ENCODE measurements around the gene CFAP97D2. TPM values are rescaled to one million over a fixed set of nuclear protein-coding genes. Genes with fewer than 3 reads are reported as not detected.
A peak's percentile ranks its signal among the peaks of the same experiment; 100 is the strongest.

CFAP97D2 gene
- total and polyA plus RNA-seq, 9 donors = not detected

DNA sequence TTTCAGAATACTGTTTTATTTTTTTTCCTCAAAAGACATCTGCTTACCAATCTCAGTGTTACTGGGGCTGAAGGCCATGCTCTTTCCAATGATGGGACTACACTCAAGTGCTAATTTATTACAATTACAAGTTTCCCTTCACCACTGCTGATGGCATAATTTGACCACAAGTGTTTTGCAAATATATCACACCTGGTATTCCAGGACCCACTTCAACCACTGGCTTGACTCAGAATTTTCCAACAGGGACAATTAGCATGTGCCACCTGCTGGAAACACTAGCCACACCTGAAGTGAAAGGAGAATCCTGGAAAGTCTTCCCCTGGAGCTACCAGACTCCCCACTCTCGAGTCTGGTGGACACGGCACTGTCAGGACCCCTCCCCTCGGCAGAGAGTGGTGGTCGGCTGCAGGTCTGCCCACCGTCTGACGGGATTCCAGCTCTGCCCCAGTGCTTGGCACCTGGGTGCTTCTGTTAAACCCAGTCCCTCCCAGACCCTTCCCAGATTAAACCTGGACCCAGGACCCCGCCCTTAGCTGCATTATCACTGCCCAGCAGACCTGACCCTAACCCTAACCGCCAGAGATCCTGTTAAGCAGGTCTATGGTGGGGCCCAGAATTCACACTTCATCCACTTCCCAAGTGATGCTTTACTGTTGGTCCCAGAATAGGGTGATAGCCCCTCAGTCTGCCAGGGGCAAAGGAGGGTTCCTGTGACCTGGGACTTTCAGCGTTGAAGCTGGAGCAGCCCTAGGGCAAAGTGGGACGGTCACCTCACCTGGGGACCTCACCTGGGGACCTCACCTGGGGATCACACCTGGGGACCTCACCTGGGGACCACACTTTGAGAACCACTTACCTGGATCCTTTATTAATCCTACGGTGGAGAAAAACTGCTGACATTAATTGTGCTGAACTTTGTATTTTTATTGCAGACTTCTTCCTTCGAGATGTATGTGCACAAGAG, 29.0 kb upstream of the CFAP97D2 start:
- Histone ChIP-seq H3K36me3 (ENCODE audit: control insufficient read depth, insufficient read depth, low read length) (no peaks in the 10 kb centered on the region), H3K4me3 (ENCODE audit: low read length) (no peak overlapping the region), H3K4me1 (ENCODE audit: control insufficient read depth, insufficient read depth, low read length) (peaks cover 10% of the 10 kb centered on the region), H3K27me3 (ENCODE audit: control insufficient read depth, insufficient read depth, low read length) (peaks cover 2% of the 10 kb centered on the region), H3K9me3 (replicated peaks; ENCODE audit: control insufficient read depth, low read depth, low read length) (no peaks in the 10 kb centered on the region), H3K27ac (ENCODE audit: low read length) (no peak overlapping the region)
- no peak for DNase-seq
- WGBS (ENCODE audit: insufficient coverage) = 83% methylated on average over 9 of the region's 12 CpGs

DNA sequence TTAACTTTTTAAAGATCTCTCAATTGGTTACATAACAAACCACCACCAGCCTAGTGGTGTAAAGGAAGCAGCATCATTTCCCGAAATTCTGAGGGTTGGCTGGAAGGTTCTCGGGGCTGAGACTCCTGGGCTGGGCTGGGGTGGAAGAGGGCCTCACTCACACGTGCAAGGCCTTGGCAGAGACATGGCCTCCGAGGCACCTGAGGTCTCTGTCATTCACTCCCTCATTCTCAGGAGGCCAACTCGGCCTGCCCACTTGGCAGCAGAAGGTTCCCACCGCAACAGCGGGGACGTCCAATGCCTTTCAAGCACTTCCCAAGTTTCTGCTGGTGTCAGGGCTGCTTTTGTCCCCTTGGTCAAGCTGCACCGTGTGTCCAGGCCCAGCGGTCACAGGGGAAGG, 28.0 kb upstream of the CFAP97D2 start:
- 34% methylated on average over 8 of the region's 10 CpGs for WGBS (ENCODE audit: insufficient coverage)
- peak; percentile 60 for DNase-seq
- H3K27ac ChIP-seq (ENCODE audit: low read length) = no peak overlapping the region
- no peaks in the 10 kb centered on the region for H3K36me3 ChIP-seq (ENCODE audit: control insufficient read depth, insufficient read depth, low read length)
- H3K4me3 ChIP-seq (ENCODE audit: low read length) = no peak overlapping the region
- no peaks in the 10 kb centered on the region for H3K9me3 ChIP-seq (replicated peaks; ENCODE audit: control insufficient read depth, low read depth, low read length)
- H3K27me3 ChIP-seq (ENCODE audit: control insufficient read depth, insufficient read depth, low read length) = peaks cover 2% of the 10 kb centered on the region
- H3K4me1 ChIP-seq (ENCODE audit: control insufficient read depth, insufficient read depth, low read length) = peaks cover 10% of the 10 kb centered on the region

DNA sequence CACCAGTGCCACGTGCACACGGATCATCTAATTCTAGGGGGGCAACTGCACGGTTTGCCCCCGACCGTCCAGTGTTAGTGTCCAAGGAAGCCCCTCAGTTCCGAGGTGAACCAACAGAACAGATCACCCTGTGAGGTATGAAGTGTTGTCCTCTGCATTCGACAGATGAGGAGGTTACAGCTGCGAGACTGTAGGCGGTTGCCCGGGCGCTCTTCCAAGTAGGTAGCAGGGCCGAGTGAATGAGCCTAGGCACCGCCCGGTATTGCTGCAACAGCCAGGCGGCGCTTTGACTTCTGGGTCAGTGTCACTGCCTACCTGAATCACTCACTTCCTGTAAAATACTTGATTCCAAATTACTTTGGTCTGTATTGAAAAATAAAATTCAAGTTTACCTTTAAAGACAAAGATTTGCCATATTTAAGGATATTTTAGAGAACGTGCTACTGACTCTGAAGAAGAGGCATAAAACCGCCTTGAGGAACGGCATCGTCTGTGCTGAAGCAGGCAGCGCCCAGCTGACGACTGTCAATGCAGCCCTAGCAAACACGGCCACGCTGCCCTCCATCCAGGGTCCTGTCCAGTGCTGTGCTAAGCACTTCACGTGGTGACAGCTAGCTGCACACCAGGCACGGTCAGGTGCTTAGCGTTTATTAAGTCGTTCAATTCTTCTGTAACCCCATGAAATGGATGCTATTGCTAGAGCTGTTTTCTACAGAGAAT, 27.3 kb upstream of the CFAP97D2 start:
- Histone ChIP-seq H3K27ac (ENCODE audit: low read length) (no peak overlapping the region), H3K4me1 (ENCODE audit: control insufficient read depth, insufficient read depth, low read length) (peaks cover 10% of the 10 kb centered on the region), H3K27me3 (ENCODE audit: control insufficient read depth, insufficient read depth, low read length) (peaks cover 2% of the 10 kb centered on the region), H3K36me3 (ENCODE audit: control insufficient read depth, insufficient read depth, low read length) (no peaks in the 10 kb centered on the region), H3K4me3 (ENCODE audit: low read length) (no peak overlapping the region), H3K9me3 (replicated peaks; ENCODE audit: control insufficient read depth, low read depth, low read length) (no peaks in the 10 kb centered on the region)
- WGBS (ENCODE audit: insufficient coverage) = 77% methylated on average over 19 of the region's 28 CpGs
- no peak for DNase-seq

DNA sequence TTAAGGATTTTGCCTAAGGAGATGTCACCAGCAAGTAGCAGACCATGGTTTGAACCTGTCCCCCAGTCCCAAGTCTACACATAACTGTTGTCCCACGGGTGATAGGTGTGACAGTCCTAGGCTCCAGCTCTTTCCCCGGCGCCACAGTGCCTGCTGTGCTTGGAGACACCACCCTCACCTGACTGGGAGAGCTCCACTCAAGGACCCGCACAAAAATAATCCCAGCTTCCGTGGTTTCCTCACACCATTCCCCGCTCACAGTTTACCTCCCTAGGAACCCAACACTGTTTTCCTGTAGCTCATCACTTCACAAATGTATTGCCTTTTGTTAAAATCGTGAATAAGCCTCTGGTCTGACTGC, 26.8 kb upstream of the CFAP97D2 start:
- H3K4me3 ChIP-seq (ENCODE audit: low read length) = no peak overlapping the region
- no peak overlapping the region for H3K27ac ChIP-seq (ENCODE audit: low read length)
- H3K36me3 ChIP-seq (ENCODE audit: control insufficient read depth, insufficient read depth, low read length) = no peaks in the 10 kb centered on the region
- WGBS (ENCODE audit: insufficient coverage) = 82% methylated on average over 7 of the region's 7 CpGs
- no peak for DNase-seq
- peaks cover 10% of the 10 kb centered on the region for H3K4me1 ChIP-seq (ENCODE audit: control insufficient read depth, insufficient read depth, low read length)
- no peaks in the 10 kb centered on the region for H3K9me3 ChIP-seq (replicated peaks; ENCODE audit: control insufficient read depth, low read depth, low read length)
- peaks cover 2% of the 10 kb centered on the region for H3K27me3 ChIP-seq (ENCODE audit: control insufficient read depth, insufficient read depth, low read length)

DNA sequence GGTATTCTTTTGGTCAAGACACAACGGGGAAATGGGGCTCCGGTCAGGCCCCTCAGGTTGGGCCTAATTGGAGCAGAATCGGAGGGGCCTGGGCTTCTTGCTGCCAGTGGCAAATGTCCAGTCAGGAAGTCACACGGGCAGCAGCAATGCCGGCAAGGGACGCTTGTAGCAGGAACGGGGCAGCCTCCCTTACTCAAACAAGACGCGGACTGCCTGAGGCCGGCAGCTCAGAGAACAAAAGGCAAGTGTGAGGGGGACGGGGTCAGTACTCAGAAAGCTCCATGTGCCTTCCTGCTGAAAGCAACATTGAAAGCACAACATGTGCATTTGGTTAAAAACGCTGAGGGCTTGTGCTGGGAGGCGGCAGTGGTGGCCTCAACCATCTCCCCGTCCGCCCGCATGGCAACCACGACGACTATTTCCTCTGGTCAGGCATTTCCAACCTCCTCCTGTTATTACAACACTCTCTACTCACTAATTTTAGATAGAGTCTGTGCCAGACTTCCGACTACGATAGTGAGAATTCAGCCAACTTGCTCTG, 26.2 kb upstream of the CFAP97D2 start:
- Histone ChIP-seq H3K4me1 (ENCODE audit: control insufficient read depth, insufficient read depth, low read length) (peaks cover 10% of the 10 kb centered on the region), H3K27ac (ENCODE audit: low read length) (no peak overlapping the region), H3K4me3 (ENCODE audit: low read length) (no peak overlapping the region), H3K9me3 (replicated peaks; ENCODE audit: control insufficient read depth, low read depth, low read length) (no peaks in the 10 kb centered on the region), H3K27me3 (ENCODE audit: control insufficient read depth, insufficient read depth, low read length) (peaks cover 2% of the 10 kb centered on the region), H3K36me3 (ENCODE audit: control insufficient read depth, insufficient read depth, low read length) (no peaks in the 10 kb centered on the region)
- WGBS (ENCODE audit: insufficient coverage) = 40% methylated on average over 17 of the region's 20 CpGs
- no peak for DNase-seq

DNA sequence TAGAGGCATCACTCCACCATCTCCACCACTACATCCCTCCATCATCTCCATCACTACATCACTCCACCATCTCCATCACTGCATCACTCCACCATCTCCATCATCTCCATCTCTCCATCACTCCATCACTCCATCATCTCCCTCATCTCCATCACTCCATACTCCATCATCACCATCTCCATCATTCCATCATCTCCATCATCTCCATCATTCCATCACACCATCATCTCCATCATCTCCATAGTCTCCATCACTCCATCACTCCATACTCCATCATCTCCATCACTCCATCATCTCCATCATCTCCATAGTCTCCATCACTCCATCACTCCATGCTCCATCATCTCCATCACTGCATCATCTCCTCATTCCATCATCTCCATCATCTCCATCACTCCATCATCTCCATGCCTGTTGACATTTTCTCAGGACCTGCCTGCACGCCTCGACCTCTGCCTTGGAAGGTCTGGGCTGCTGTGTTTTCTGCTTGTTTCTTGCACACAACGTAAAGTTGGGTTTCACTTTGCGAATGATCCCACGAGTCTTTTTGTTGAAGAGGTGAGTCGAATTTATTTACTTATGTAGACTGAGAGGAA, 25.5 kb upstream of the CFAP97D2 start:
- no peaks in the 10 kb centered on the region for H3K36me3 ChIP-seq (ENCODE audit: control insufficient read depth, insufficient read depth, low read length)
- H3K27me3 ChIP-seq (ENCODE audit: control insufficient read depth, insufficient read depth, low read length) = peaks cover under 1% of the 10 kb centered on the region
- H3K4me3 ChIP-seq (ENCODE audit: low read length) = no peak overlapping the region
- no peak for DNase-seq
- H3K9me3 ChIP-seq (replicated peaks; ENCODE audit: control insufficient read depth, low read depth, low read length) = no peaks in the 10 kb centered on the region
- 96% methylated on average over 4 of the region's 6 CpGs for WGBS (ENCODE audit: insufficient coverage)
- H3K4me1 ChIP-seq (ENCODE audit: control insufficient read depth, insufficient read depth, low read length) = peaks cover 10% of the 10 kb centered on the region
- no peak overlapping the region for H3K27ac ChIP-seq (ENCODE audit: low read length)

DNA sequence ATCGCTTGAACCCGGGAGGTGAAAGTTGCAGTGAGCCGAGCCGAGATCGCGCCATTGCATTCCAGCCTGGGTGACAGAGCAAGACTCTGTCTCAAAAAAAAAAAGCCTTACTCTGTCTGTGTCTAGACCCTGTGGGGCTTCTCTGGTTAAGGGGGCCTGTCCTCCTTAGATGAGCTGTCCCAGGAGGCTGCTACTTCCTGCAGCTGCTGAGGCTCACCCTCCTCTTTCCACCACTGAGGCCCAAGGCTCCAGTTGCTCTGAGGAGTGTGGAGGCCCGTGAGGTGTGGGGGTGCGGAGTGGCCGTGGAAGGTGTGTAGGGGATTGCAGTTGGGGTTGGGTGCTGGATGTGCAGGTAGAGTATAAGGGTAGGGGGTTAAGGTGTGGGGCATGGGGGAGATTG, 24.6 kb upstream of the CFAP97D2 start:
- Histone ChIP-seq H3K4me1 (ENCODE audit: control insufficient read depth, insufficient read depth, low read length) (peaks cover 10% of the 10 kb centered on the region), H3K27me3 (ENCODE audit: control insufficient read depth, insufficient read depth, low read length) (no peaks in the 10 kb centered on the region), H3K4me3 (ENCODE audit: low read length) (no peak overlapping the region), H3K27ac (ENCODE audit: low read length) (no peak overlapping the region), H3K36me3 (ENCODE audit: control insufficient read depth, insufficient read depth, low read length) (no peaks in the 10 kb centered on the region), H3K9me3 (replicated peaks; ENCODE audit: control insufficient read depth, low read depth, low read length) (no peaks in the 10 kb centered on the region)
- DNase-seq = peak; percentile 48
- 60% methylated on average over 2 of the region's 9 CpGs for WGBS (ENCODE audit: insufficient coverage)

DNA sequence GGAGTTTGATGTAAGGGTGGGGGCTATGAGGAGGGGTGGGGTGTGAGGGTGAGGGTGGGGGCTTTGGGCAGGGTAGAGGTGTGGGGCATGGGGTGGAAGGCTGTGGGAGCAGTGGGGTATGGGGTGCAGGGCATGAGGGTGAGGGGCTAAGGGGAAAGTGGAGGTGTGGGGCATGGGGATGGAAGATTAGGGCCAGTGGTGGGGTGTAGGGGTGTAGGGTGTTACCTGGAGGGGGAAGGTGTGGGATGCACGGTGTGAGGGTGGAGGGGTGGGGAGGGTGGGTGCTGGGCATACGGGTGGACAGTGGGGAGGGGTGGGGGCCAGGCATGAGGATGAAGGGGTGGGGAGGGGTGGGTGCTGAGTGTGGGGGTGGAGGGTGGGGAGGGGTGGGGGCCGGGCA, 23.7 kb upstream of the CFAP97D2 start:
- no CpG with 5 or more reads among the region's 3 CpGs for WGBS (ENCODE audit: insufficient coverage)
- no peaks in the 10 kb centered on the region for H3K36me3 ChIP-seq (ENCODE audit: control insufficient read depth, insufficient read depth, low read length)
- no peaks in the 10 kb centered on the region for H3K27me3 ChIP-seq (ENCODE audit: control insufficient read depth, insufficient read depth, low read length)
- H3K4me1 ChIP-seq (ENCODE audit: control insufficient read depth, insufficient read depth, low read length) = peaks cover 10% of the 10 kb centered on the region
- no peaks in the 10 kb centered on the region for H3K9me3 ChIP-seq (replicated peaks; ENCODE audit: control insufficient read depth, low read depth, low read length)
- no peak overlapping the region for H3K27ac ChIP-seq (ENCODE audit: low read length)
- DNase-seq = no peak
- no peak overlapping the region for H3K4me3 ChIP-seq (ENCODE audit: low read length)

DNA sequence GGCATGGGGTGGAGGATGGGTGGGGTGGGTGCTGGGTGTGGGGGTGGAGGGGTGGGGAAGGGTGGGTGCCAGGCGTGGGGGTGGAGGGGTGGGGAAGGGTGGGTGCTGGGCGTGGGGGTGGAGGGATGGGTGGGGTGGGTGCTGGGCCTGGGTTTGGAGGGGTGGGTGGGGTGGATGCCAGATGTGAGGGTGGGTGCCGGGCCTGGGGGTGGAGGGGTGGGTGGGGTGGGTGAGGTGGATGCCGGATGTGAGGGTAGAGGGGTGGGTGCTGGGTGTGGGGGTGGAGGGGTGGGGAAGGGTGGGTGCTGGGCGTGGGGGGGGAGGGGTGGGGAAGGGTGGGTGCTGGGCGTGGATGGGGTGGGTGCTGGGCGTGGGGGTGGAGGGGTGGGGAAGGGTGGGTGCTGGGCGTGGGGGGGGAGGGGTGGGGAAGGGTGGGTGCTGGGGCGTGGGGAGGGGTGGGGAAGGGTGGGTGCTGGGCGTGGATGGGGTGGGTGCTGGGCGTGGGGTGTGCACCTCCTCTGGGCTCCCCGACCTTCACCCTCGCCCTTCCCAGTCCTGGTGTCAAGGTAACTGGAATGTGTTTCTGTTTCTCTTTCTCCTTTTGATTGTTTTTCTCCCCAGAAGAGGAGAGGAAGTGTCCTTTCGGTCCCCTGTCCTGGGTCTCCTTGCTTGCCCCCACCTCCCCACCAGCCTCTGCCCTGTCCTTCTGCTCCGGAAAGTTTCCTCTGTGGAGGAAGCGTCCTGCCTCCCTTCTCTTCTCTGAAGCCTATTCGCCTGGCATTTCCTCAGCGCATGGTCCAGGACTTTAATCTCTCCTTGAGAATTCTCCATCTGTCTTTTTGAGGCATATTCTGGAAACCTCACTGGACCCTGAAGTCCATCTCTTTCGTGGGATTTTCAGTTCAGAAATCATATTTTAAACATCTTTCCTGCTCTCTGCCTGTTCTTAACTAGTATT, 22.9 kb upstream of the CFAP97D2 start:
- Histone ChIP-seq H3K9me3 (replicated peaks; ENCODE audit: control insufficient read depth, low read depth, low read length) (no peaks in the 10 kb centered on the region), H3K27me3 (ENCODE audit: control insufficient read depth, insufficient read depth, low read length) (peaks cover 1% of the 10 kb centered on the region), H3K4me1 (ENCODE audit: control insufficient read depth, insufficient read depth, low read length) (peaks cover 7% of the 10 kb centered on the region), H3K4me3 (ENCODE audit: low read length) (no peak overlapping the region), H3K36me3 (ENCODE audit: control insufficient read depth, insufficient read depth, low read length) (no peaks in the 10 kb centered on the region), H3K27ac (ENCODE audit: low read length) (no peak overlapping the region)
- 32% methylated on average over 4 of the region's 19 CpGs for WGBS (ENCODE audit: insufficient coverage)
- DNase-seq = no peak

Measured in muscle of leg (tissue), 11 donors.